ENCODE results near the gene SPTLC1.
"Not testable (repeated sequence)": the region's sequence is repeated elsewhere in the genome, so short reads cannot be mapped to it uniquely, and the experiment has no call there.

Gene SPTLC1

GRCh38 chr9:92115071-92115858 lies at the start of gene SPTLC1:
SPTLC1 (minus strand) TSS chr9:92115413; CDS start chr9:92115370, 43 bp downstream.
- in situ Hi-C loops (cut with HindIII; ENCODE audit: low sequenced_read_pairs) = no loop called here

- in situ Hi-C loops (cut with HindIII; ENCODE audit: low sequenced_read_pairs) = no loop called here
These were observed 49.8 kb upstream of the SPTLC1 start for GRCh38 chr9:92164975-92165374.

- in situ Hi-C loops (cut with HindIII; ENCODE audit: low sequenced_read_pairs) = no loop called here
These were observed 49.3 kb upstream of the SPTLC1 start for GRCh38 chr9:92164490-92164889.

- in situ Hi-C loops (cut with HindIII; ENCODE audit: low sequenced_read_pairs) = no loop called here
These were observed 48.1 kb upstream of the SPTLC1 start for GRCh38 chr9:92163276-92163675.

- in situ Hi-C loops (cut with HindIII; ENCODE audit: low sequenced_read_pairs) = no loop called here
These were observed 45.6 kb upstream of the SPTLC1 start for GRCh38 chr9:92160786-92161185.

GRCh38 chr9:92159058-92159457 lies 43.8 kb upstream of the SPTLC1 start:
- in situ Hi-C loops (cut with HindIII; ENCODE audit: low sequenced_read_pairs) = no loop called here

- in situ Hi-C loops (cut with HindIII; ENCODE audit: low sequenced_read_pairs) = no loop called here
These were observed 42.9 kb upstream of the SPTLC1 start for GRCh38 chr9:92158097-92158601.

GRCh38 chr9:92155736-92156135 lies 40.5 kb upstream of the SPTLC1 start:
- in situ Hi-C loops (cut with HindIII; ENCODE audit: low sequenced_read_pairs) = not testable (repeated sequence)

GRCh38 chr9:92155221-92155620 lies 40.0 kb upstream of the SPTLC1 start:
- in situ Hi-C loops (cut with HindIII; ENCODE audit: low sequenced_read_pairs) = no loop called here

GRCh38 chr9:92153466-92154415 lies 38.5 kb upstream of the SPTLC1 start:
- in situ Hi-C loops (cut with HindIII; ENCODE audit: low sequenced_read_pairs) = not testable (repeated sequence)

GRCh38 chr9:92151691-92152393 lies 36.6 kb upstream of the SPTLC1 start:
- in situ Hi-C loops (cut with HindIII; ENCODE audit: low sequenced_read_pairs) = no loop called here

GRCh38 chr9:92150501-92151470 lies 35.6 kb upstream of the SPTLC1 start:
- in situ Hi-C loops (cut with HindIII; ENCODE audit: low sequenced_read_pairs) = not testable (repeated sequence)

GRCh38 chr9:92147852-92148180 lies 32.6 kb upstream of the SPTLC1 start:
- in situ Hi-C loops (cut with HindIII; ENCODE audit: low sequenced_read_pairs) = no loop called here

- in situ Hi-C loops (cut with HindIII; ENCODE audit: low sequenced_read_pairs) = no loop called here
These were observed 32.0 kb upstream of the SPTLC1 start for GRCh38 chr9:92147030-92147851.

GRCh38 chr9:92146610-92147009 lies 31.4 kb upstream of the SPTLC1 start:
- in situ Hi-C loops (cut with HindIII; ENCODE audit: low sequenced_read_pairs) = no loop called here

- in situ Hi-C loops (cut with HindIII; ENCODE audit: low sequenced_read_pairs) = not testable (repeated sequence)
These were observed 30.6 kb upstream of the SPTLC1 start for GRCh38 chr9:92145784-92146183.

GRCh38 chr9:92142329-92142728 lies 27.1 kb upstream of the SPTLC1 start:
- in situ Hi-C loops (cut with HindIII; ENCODE audit: low sequenced_read_pairs) = no loop called here

GRCh38 chr9:92141144-92142129 lies 26.2 kb upstream of the SPTLC1 start:
- in situ Hi-C loops (cut with HindIII; ENCODE audit: low sequenced_read_pairs) = no loop called here
